Stimulated activated naive B cell treated with anti-CD40 and anti-IgM and Interleukin-4, amounts not matched to agents 10 μg/mL and 1 μg/mL and 100 μg/mL, for 72 hours (primary cell): ENCODE data around the gene PLA2G4E.

Source experiments
- ATAC-seq, 2 donors: fragments of 150-1000 bp; cut with Tn5 transposase; replicated peaks; 2 replicates each; pipeline ENCODE4 v1.10.0; 2021; ENCODE audit warnings: moderate library complexity in 1 of 2
- DNase-seq: peaks from one replicate; pipeline ENCODE4 v3.0.0; 2021
- H3K27ac Mint-ChIP-seq: one replicate; pipeline ENCODE4 v1.8.0; 2022; ENCODE audit warnings: mild to moderate bottlenecking, mixed read lengths
- H3K27me3 Mint-ChIP-seq, 2 donors: one replicate each; pipeline ENCODE4 v1.8.0; 2022; ENCODE audit warnings: mixed read lengths in 2 of 2
- H3K36me3 Mint-ChIP-seq, 2 donors: one replicate each; pipeline ENCODE4 v1.8.0; 2022; ENCODE audit warnings: mixed read lengths in 2 of 2, mild to moderate bottlenecking in 1 of 2
- H3K4me1 Mint-ChIP-seq, 2 donors: one replicate each; pipeline ENCODE4 v1.8.0; 2022; ENCODE audit warnings: mixed read lengths in 2 of 2, mild to moderate bottlenecking in 1 of 2
- H3K4me3 Mint-ChIP-seq, 2 donors: one replicate each; pipeline ENCODE4 v1.8.0; 2022; ENCODE audit warnings: mild to moderate bottlenecking in 2 of 2, mixed read lengths in 2 of 2, moderate library complexity in 1 of 2
- H3K9me3 Mint-ChIP-seq, 2 donors: one replicate each; pipeline ENCODE4 v1.8.0; 2022; ENCODE audit warnings: mixed read lengths in 2 of 2, mild to moderate bottlenecking in 1 of 2

Gene PLA2G4E

DNA sequence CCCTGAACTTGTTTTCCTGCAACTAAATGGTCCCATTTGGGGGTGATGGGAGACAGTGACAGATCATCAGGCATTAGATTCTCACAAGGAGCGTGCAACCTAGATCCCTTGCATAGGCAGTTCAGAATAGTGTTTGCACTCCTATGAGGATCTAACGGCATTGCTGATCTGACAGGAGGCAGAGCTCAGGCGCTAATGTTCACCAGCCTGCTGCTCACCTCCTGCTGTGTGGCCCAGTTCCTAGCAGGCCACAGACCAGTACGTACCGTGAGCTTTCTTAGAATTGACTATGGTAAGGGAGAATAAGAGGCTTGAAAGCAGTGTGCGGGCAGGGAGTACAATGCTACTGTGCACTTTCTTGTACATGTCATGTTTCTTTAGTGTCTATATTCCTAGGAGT is 17.6 kb upstream of the PLA2G4E start:
- ATAC-seq = no peak
- H3K27me3 Mint-ChIP-seq = no peaks in the 10 kb centered on the region
- no peak for DNase-seq
- no peak overlapping the region for H3K27ac Mint-ChIP-seq
- H3K9me3 Mint-ChIP-seq = no peaks in the 10 kb centered on the region
- no peak overlapping the region for H3K4me3 Mint-ChIP-seq
- no peaks in the 10 kb centered on the region for H3K36me3 Mint-ChIP-seq
- peaks cover 7 to 18% of the 10 kb centered on the region in 2 donors for H3K4me1 Mint-ChIP-seq

DNA sequence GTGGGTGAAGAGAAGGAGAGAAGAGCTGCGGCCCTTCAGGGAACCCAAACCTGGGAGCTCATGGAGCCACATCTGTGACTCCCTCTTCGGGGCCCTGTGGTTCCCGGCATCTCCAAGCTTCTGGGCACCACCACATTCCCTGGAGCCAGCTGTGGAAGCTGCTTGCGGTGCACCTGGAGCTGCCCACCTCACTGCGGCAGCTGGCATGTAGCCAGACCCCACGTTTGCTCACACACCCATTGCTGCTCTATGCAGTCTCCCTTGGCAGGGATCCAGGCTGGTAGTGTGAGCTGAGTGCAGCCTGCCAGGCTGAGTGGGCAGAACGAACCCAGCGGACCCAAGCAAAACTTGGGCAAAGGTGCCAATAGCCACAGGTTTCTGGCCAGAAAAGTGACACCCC is 16.8 kb upstream of the PLA2G4E start:
- no peaks in the 10 kb centered on the region for H3K36me3 Mint-ChIP-seq
- H3K27me3 Mint-ChIP-seq = no peaks in the 10 kb centered on the region
- no peak overlapping the region for H3K4me3 Mint-ChIP-seq
- DNase-seq = no peak
- H3K27ac Mint-ChIP-seq = no peak overlapping the region
- H3K4me1 Mint-ChIP-seq = peaks cover 12 to 25% of the 10 kb centered on the region in 2 donors
- ATAC-seq = no peak
- H3K9me3 Mint-ChIP-seq = no peaks in the 10 kb centered on the region

DNA sequence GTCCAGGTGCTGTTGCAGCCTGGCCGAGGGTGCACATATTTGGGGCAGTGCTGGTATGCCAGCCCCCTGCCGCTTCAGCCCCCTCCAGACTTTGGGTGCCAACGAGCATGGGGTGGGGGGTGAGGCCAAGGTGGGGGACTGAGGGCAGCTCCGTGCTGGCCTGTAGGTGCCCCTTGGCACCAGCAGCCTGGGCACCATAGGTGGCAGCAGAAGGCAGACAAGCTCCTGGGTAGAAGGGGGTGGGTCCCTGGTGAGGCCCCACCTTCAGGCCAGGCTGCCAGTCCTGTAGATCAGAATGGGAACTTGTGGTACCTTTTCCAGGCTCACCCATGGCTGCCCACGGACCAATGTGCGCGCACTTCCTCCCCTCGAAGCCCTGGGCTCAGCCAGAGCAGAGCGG is 16.1 kb upstream of the PLA2G4E start:
- peaks cover 14 to 31% of the 10 kb centered on the region in 2 donors for H3K4me1 Mint-ChIP-seq
- no peaks in the 10 kb centered on the region for H3K27me3 Mint-ChIP-seq
- ATAC-seq (no peak), DNase-seq (no peak)
- peaks cover 0 to 2% of the 10 kb centered on the region in 2 donors for H3K36me3 Mint-ChIP-seq
- peaks cover under 1% of the 10 kb centered on the region in 2 donors for H3K9me3 Mint-ChIP-seq
- H3K4me3 Mint-ChIP-seq = no peak overlapping the region
- H3K27ac Mint-ChIP-seq = no peak overlapping the region

DNA sequence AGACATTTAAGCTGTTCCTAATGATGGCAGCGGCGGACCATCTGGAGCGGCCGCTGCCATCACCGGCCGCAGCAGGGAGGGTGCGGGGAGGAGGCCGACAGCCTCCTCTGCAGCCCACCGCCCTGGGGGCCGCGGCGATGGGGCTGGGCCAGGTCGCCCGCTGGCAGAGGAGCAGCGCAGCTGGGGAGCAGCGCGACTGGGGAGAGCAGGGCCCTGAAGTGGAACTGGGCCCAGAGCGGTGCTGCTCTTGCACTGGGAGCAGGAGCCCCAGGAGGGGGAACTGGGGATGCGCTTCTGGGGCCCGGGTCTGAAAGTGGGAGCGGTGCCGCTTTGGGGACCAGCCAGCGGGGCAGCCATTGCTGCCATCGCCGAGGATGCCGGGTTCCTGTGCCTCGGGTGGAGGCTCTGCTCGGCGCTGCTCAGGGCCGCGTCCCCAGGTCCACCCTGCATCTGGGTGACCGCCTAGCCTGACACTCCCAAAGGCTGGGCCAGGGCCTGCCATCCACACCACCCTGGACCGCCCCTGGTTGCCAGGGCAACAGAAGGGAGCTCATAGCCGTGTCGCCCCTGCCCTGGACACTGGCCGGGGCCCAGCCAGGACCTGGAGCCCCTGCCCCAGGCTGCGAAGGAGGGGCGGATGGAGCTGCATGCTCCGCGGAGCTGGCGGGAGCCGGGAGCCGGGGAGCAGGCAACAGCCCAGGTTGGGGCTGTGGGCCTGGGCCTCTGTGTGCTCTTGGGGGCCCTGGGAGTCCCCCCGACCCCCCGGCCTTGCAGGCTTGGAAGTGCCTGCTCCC is 15.5 kb upstream of the PLA2G4E start:
- Mint-ChIP-seq H3K36me3 (peaks cover 0 to 4% of the 10 kb centered on the region in 2 donors), H3K27me3 (peaks cover 0 to 4% of the 10 kb centered on the region in 2 donors), H3K4me1 (peaks cover 14 to 31% of the 10 kb centered on the region in 2 donors), H3K4me3 (no peak overlapping the region), H3K9me3 (peaks cover 2 to 3% of the 10 kb centered on the region in 2 donors), H3K27ac (no peak overlapping the region)
- DNase-seq (no peak), ATAC-seq (no peak)

DNA sequence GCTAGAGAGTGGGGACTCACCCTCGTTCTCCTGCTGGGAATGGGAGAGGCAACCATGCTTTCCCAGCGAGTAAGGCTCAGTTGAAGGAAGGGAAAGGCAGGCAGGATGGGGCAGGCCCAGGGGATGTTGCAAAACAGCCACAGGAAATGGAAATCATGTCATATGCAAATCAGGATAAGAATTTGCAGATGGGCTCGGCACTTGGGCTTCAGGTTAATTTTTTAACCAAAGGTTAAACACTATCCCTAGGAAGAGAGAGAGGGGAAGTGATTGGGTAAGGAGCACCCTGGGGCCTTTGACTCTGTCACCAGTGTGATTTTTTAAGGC is 14.6 kb upstream of the PLA2G4E start:
- Mint-ChIP-seq H3K27me3 (peaks cover 0 to 5% of the 10 kb centered on the region in 2 donors), H3K36me3 (peaks cover 0 to 4% of the 10 kb centered on the region in 2 donors), H3K9me3 (peaks cover 2 to 3% of the 10 kb centered on the region in 2 donors), H3K27ac (peak overlapping the region; percentile 48), H3K4me3 (no peak overlapping the region), H3K4me1 (peaks cover 14 to 31% of the 10 kb centered on the region in 2 donors)
- no peak for DNase-seq
- peak; percentile 36 to 44 for ATAC-seq

DNA sequence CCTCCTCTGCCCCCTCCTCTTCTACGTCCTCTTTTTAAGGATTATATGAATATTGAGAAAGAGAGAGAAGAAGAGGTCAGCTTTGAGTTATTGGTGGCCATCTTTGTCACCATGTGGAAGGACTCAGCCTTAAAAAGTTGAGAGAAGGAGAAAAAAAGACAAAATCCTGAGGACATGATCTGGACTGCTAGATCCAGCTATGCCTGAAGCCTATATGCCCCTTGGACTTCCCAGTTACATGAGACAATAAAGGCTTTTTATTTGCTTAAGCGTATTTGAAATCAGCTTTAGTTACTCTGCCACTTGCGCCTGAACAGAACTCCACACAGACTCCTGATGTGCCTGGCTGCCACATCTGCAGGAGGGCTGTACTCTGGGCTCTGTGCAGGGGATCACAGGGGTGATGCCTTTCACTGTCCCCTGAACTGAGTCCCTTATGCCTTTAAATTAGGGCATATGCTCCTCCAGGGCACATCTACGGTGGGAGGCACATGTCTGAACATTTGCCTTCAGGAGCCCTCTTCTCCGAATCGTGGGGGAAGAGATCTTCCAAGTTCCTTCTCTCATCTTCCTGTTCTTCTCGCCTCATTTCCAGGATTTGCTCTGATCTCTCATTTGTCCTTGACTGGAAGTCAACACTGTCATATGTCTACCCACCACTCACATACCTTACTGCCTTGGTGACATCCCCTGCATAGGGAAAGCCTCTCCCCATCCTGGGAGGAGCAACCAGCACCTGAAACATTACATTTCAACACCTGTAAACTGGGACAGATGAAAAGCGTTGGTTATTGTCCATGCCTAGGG is 14.0 kb upstream of the PLA2G4E start:
- DNase-seq (no peak), ATAC-seq (no peak)
- peak overlapping the region; percentile 48 for H3K27ac Mint-ChIP-seq

DNA sequence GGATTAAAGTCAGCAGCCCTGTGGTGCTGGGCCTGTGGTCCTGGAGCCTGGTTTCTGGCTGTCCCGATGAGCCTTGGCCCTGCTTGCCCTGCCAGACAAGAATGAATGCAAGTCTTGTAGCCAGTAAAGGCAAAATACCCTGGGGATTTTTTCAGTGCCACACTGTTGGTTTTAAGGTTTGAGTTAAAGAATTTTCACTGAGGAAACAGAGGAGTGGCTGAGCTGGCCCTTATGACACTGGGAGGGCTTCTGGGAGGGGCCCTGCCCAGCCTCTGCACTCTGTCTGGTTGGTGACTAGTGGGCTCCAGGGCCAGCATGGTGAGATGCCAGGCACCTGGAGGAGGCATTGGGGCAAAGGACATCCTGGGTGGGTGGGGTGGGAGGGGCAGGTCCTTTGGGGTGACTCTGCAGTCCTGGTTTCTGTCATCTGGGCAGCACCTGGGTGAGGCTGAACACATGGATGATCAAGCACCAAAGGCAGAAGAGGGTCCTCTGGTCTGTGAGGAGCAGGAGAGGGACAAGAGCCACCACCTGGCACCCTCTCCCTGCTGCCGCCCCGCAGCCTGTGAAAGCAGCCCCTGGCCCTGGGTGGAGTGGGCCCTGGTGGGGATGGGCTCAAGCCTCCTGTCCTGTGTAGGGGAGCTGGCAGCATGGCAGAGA is 12.5 kb upstream of the PLA2G4E start:
- H3K36me3 Mint-ChIP-seq = peaks cover 0 to 4% of the 10 kb centered on the region in 2 donors
- peak overlapping the region in 1 of 2 donors; percentile 0 for H3K4me3 Mint-ChIP-seq
- peaks cover 2 to 3% of the 10 kb centered on the region in 2 donors for H3K9me3 Mint-ChIP-seq
- peaks cover 0 to 5% of the 10 kb centered on the region in 2 donors for H3K27me3 Mint-ChIP-seq
- DNase-seq = peak; percentile 50
- peaks cover 14 to 31% of the 10 kb centered on the region in 2 donors for H3K4me1 Mint-ChIP-seq
- peak overlapping the region; percentile 60 for H3K27ac Mint-ChIP-seq
- ATAC-seq = peak; percentile 78 to 83

More for the DNA sequence above, 14.0 kb upstream of the PLA2G4E start:
- Mint-ChIP-seq H3K27me3 (peaks cover 0 to 5% of the 10 kb centered on the region in 2 donors), H3K36me3 (peaks cover 0 to 4% of the 10 kb centered on the region in 2 donors), H3K4me1 (peaks cover 14 to 31% of the 10 kb centered on the region in 2 donors), H3K4me3 (no peak overlapping the region), H3K9me3 (peaks cover 2 to 3% of the 10 kb centered on the region in 2 donors)

DNA sequence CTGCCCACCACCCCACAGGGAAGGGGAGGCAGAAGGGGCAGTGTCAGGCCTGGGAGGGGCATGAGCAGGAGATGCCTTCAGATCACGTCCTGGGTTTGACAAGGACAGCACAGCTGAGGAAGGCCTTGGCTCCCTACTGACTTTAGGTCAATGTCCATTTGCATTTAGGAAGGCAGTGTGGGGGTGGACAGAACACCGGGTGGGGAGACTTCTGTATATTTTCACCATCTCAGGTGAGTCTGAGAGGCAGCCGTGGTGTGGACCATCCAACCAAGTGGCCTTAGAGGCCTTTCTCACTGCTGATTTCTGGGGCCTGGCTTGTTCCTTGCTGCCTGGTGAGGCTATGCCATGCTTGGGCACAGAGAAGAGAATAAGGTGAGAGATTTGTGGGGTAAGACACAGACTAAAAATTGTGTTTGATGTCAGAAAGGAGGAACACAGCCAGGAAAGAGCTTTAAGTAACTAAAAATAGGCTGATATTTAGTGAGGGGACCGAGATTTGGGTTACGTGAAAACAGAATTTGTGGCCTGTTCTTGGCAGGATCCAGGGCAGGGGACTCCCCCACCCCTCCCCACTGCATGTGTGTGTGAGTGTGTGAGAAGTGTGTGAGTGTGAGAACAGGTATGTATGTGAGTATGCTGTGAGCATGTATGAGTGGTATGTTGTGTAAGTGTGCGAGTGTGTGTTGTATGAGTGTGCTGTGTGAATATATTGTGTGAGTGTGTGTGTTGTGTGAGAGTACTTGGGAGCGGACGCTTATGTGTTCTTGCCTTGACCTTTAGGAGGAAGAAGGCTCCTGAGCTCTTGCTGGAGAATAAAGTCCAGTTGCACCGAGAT is 11.8 kb upstream of the PLA2G4E start:
- Mint-ChIP-seq H3K27ac (peak overlapping the region; percentile 60), H3K4me3 (peak overlapping the region; percentile 0 to 25), H3K9me3 (peaks cover 2 to 3% of the 10 kb centered on the region in 2 donors), H3K36me3 (peaks cover 0 to 4% of the 10 kb centered on the region in 2 donors), H3K27me3 (peaks cover 4 to 10% of the 10 kb centered on the region in 2 donors), H3K4me1 (peaks cover 14 to 31% of the 10 kb centered on the region in 2 donors)
- no peak for DNase-seq
- ATAC-seq = peak; percentile 20 to 47

DNA sequence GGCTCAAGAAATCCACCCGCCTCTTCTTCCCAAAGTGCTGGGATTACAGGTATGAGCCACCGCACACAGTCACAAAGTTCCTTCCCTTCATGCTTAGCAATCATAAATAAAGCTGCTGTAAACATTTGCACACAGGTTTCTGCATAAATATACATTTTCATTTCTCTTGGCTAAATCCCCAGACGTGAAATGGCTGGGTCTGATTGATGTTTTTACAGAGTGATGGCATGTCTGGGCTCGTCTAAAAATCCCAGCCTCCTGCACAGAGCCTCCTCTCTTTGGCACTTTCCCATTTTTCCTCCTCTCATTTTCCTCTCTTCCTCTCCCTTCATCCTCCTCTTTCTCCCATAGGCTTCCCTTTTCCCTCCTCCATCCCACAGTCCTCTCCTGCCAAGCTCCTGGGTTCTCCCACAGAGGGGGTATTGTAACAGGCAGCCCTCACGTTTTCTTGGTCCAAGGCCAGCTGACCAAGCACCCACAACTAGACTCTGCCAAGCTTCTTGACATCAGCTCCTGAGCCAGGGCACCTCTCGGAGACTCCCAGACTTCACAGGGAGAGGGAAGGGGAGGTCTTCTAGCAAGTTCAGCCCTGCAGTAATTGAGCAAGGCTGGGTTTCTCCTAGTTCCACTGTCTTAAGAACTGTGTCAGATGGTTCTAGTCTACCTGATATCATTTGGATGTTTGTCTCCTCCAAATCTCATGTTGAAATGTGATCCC is 10.5 kb upstream of the PLA2G4E start:
- H3K27me3 Mint-ChIP-seq = peaks cover 7 to 13% of the 10 kb centered on the region in 2 donors
- no peak for DNase-seq
- ATAC-seq = no peak
- peaks cover 14 to 31% of the 10 kb centered on the region in 2 donors for H3K4me1 Mint-ChIP-seq
- H3K36me3 Mint-ChIP-seq = peaks cover 0 to 4% of the 10 kb centered on the region in 2 donors
- no peak overlapping the region for H3K27ac Mint-ChIP-seq
- H3K4me3 Mint-ChIP-seq = no peak overlapping the region
- peaks cover 2 to 3% of the 10 kb centered on the region in 2 donors for H3K9me3 Mint-ChIP-seq

DNA sequence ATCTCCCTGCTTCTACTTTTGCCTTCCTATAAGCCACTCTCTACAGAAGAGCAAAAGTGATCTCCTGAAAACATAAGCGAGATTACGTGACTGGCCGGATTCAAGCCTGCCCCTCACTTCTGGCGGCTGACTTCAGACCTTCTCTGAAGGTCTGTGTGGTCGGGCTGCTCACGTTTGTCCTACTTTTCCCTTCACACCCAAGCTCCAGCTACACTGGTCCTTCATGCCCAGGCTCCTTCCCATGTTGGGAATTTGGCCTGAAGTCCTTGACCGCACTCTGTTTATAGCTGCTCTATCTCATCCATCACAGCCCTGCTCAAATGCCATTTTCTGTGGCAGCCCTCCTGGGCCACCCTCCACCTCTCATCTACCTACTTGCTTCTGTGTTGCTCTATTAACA is 6.7 kb upstream of the PLA2G4E start:
- H3K27me3 Mint-ChIP-seq = peaks cover 7 to 23% of the 10 kb centered on the region in 2 donors
- peaks cover under 1 to 4% of the 10 kb centered on the region in 2 donors for H3K4me1 Mint-ChIP-seq
- DNase-seq (no peak), ATAC-seq (no peak)
- no peak overlapping the region for H3K27ac Mint-ChIP-seq
- no peak overlapping the region for H3K4me3 Mint-ChIP-seq
- peaks cover 2 to 3% of the 10 kb centered on the region in 2 donors for H3K9me3 Mint-ChIP-seq
- peaks cover 0 to 4% of the 10 kb centered on the region in 2 donors for H3K36me3 Mint-ChIP-seq

DNA sequence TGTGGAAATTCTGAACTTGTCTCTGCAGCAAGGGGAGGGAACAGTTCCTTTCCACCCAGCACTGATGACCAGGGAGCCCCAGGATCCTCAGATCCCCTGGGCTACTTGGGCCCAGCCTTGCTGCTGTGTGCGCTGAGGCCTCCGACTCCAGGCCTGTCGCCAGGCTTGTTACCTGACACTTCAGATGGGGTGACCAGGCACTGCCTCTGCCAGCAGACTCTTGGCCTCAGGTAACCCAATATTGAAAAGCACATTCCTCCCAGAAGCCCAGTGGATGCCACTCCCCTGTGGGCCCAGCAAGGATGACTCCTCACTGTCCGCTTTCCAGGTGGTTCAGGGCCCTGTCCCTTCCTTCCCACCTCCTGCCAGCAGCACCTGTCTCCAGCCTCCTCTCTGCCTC is 3.5 kb upstream of the PLA2G4E start:
- Mint-ChIP-seq H3K4me1 (no peaks in the 10 kb centered on the region), H3K4me3 (no peak overlapping the region), H3K27me3 (peaks cover 7 to 22% of the 10 kb centered on the region in 2 donors), H3K9me3 (no peaks in the 10 kb centered on the region), H3K27ac (no peak overlapping the region), H3K36me3 (no peaks in the 10 kb centered on the region)
- DNase-seq (no peak), ATAC-seq (no peak)

DNA sequence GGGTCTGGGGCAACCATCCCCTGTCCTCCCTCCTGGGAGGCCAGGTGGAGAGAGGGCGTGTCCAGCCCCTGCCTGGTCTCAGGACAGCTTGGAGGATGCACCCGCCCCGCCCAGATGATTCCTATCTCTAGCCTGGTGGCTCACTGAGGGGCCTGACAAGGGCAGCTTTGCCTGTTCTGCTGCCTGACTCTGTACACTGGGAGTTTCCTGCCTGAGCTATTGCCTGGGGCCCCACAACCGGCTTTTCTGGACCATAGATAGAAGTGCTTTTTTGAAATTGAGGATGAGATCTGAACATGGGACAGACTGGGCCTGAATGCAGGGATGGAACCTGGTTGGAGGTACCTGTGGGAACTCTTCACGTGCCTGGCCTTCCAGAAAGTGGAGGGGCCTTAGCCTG is 751 bp upstream of the PLA2G4E start:
- ATAC-seq (no peak), DNase-seq (no peak)
- H3K4me1 Mint-ChIP-seq = no peaks in the 10 kb centered on the region
- no peaks in the 10 kb centered on the region for H3K36me3 Mint-ChIP-seq
- no peak overlapping the region for H3K27ac Mint-ChIP-seq
- H3K27me3 Mint-ChIP-seq = peaks cover 12 to 14% of the 10 kb centered on the region in 2 donors
- no peak overlapping the region for H3K4me3 Mint-ChIP-seq
- no peaks in the 10 kb centered on the region for H3K9me3 Mint-ChIP-seq
